ENCODE data around the gene DNAJC6.
"Not testable (repeated sequence)": the region's sequence is repeated elsewhere in the genome, so short reads cannot be mapped to it uniquely, and the experiment has no call there.

Gene DNAJC6

GRCh38 chr1:65309304-65310077 lies at the start of gene DNAJC6:
Gene DNAJC6, plus strand, starts transcription at chr1:65309543. Its CDS starts 203 bp downstream, at chr1:65309746.
- DNase-seq: no peak

DNA sequence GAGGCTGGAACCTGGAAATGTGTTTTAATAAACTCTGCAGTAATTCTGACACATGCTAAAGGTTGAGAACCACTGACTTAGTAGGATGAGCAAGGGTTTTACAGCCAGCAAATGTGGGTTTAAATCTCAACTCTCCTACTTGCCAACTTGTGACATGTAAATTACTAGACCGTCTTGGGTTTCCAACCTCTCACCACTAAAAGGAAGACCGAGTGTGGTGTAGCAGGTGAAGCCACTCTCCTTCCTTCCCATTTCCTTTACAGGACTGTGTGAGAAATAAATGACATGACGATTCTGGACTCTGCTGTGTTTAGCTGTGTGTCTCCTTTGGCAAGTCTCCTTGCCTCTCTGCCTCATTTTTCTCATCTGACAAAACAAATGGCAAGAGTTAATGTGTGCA lies 49.5 kb upstream of the DNAJC6 start:
- DNase-seq: no peak

DNA sequence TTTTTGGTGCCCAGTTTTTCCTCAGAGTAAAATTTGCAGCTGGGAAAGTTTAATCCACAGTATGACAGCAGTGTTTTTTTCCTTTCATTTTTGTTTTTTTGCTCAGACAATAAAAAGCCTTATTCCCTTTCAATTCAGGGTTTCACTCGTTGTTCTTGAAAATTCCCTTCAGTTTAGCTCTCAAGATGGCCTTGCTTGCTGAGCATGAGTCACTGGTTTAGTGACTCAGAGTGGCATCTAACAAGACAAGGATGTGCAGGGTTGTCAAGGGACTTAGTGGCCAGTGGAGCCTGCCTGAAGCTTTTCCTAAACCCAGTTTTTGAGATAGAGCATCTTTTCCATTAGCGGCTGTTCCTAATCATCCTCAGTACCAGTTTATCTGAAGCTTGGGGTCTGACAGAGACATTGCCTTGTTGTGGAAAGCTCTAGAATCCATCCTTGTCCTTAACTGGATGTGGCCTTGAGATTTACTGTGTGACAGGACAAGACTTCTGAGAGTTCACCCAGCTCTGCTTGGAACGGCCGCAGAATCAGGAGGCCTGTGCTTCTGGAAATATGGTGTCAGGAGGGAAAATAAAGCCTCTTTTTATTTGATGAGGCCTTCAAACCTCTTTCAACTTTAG lies 48.4 kb upstream of the DNAJC6 start:
- DNase-seq: peak; percentile 52

DNA sequence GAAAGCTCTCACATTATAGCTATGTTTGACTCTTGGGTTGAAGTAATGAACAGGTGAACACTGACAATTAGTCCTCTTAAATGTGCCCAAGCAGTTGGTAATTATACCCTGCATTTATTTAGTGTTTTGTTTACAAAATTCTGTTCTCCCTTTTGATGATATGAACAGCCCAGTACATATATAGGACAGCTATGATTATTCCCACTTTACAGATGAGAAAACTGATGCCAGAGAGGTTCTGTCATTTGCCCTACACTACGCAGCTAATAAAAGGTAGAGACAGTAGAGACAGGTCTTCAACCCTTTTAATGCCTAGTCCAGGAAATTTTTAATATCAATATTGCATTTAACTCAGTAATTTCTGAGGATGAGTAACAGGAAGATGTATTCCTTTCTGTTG lies 46.1 kb upstream of the DNAJC6 start:
- no peak for DNase-seq

DNA sequence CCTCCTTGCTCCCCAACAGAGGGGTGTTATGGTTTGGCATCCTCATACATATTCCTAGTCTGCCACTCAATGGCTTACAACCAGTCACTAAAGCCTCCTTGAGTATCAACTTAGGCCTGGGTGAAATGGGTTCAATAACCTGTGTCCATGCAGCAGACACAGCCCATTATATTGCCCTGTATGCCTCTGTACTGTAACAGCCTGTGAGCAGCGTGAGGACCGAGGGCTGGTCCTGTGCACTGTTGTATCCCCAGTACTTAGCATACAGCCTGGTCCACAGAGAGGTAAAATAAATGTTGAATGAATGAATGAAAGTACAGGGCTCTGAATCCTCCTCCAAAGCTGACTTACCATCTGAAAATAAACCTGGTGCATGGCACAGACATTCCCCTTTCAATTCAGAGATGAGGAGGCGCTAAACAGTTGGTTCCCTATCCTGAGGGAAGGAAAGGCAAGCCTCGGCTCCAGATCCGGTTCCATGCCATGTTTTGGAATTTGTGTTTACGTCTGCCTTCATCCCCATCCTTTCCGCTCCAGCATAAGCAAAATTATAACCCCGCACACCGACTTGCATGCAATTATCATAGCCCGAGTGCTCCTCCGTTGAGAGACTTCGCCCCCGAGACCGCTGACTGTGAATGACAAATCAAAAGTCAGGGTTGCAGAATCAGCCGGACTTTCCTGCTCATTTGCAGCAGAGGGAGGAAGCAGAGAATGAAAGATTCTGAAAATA lies 45.0 kb upstream of the DNAJC6 start:
- no peak for DNase-seq

- DNase-seq: no peak
Observed at GRCh38 chr1:65265296-65265650, 44.1 kb upstream of the DNAJC6 start.

GRCh38 chr1:65265651-65266351 lies 43.5 kb upstream of the DNAJC6 start:
- no peak for DNase-seq

DNA sequence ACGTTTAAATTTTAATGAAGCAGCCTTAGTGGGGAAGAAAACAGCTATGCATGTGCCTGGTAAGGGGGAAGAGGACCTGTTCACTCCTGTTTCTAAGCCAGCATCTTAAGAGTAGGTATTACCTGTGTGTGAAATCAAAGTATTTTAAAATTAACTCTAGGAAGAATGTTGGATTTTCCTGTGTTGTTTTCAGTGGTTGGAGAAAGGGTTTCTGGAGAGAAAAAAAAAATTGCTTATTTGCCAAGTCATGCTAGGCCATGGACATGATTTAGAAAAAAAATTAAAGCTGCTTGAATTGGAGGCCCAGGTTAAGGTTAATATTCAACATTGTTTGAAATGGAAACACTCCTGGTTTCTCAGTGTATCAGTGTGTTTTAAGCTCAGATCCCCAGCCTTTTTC lies 42.9 kb upstream of the DNAJC6 start:
- DNase-seq: no peak

DNA sequence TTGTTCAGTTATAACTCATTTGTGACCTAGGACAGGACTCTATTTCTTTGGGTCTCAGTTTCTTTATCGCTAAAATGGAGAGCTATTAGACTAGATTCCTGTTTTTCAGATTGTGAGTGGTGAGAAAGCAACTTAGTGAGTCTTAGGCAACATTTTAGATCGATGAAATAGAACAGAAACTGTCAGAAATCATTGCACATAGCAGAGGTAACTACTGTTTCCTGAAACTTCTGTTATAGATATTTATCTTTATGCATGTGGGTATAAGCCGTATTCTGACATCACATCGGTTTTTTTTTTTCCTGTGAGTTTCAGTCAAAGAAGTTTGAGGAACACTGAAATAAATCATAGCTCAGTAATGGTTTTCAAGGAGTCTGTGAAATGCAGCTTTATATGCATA lies 42.1 kb upstream of the DNAJC6 start:
- DNase-seq: no peak

- DNase-seq: no peak
Observed at GRCh38 chr1:65267683-65268082, 41.7 kb upstream of the DNAJC6 start.

GRCh38 chr1:65269612-65270011 lies 39.7 kb upstream of the DNAJC6 start:
- no peak for DNase-seq

GRCh38 chr1:65276197-65276939 lies 33.0 kb upstream of the DNAJC6 start:
- DNase-seq: no peak

DNA sequence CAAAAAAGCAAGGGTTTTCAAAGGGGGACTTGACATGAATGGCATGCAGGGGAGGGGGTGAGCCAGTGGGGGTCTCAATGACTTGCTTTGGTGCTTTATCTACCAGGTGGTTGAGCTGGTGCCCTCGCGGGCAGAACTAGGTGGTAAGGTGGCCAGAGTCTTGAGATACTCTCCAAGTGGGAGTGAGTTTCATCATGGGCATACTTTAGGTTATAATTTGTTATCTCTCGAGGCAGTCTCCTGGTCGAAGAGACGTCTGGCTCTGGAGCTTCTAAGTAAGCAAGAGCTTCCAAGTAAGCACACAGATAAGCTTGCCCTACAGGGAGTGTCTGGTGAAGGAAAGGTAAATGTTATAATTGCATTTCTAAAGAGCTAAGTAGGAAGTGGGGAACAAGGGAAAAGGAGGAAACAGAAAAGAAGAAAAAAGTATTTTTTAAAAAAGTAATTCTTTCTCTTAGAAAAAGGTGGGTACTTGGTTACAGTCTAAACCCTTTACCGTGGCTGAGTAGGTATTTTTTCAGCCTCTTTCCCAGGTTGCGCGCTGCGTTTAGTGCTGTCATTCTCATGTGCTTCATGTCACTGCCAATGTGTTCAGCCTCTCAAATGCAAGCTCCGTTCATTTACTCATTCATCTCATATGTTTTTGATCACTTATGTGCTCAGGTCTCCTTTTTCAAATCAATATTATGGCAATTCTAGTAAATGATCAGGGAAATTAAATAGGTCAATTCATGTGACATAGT lies 31.6 kb upstream of the DNAJC6 start:
- DNase-seq: no peak

- DNase-seq: no peak
Observed at GRCh38 chr1:65278376-65279069, 30.8 kb upstream of the DNAJC6 start.

- DNase-seq: no peak
Observed at GRCh38 chr1:65279070-65279779, 30.1 kb upstream of the DNAJC6 start.

GRCh38 chr1:65281846-65282245 lies 27.5 kb upstream of the DNAJC6 start:
- no peak for DNase-seq

DNA sequence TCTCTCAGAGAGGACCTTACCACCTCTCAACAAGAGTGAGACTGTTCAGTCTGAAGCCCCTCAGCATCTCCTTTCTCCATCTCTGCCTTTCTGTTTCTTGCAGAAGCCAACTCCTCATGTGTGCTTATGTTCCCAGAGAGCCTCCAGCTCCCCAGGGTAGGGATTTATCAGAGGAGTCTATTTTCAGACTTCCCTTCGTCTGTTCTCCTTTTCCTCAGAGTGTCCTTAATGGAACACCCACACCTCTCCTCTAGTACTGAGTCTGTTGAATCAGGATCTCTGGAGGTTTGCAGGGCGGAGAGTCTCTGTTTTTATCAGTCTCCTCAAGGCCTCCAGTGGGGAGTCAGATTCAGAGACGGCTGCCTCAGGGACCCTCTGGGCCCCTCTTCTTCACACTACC lies 25.1 kb upstream of the DNAJC6 start:
- DNase-seq: no peak

- no peak for DNase-seq
Observed at GRCh38 chr1:65289449-65289848, 19.9 kb upstream of the DNAJC6 start.

- DNase-seq: not testable (repeated sequence)
Observed at GRCh38 chr1:65291818-65292217, 17.5 kb upstream of the DNAJC6 start.

GRCh38 chr1:65292861-65293593 lies 16.3 kb upstream of the DNAJC6 start:
- no peak for DNase-seq

Measured in MV-4-11 (cell line).